ENCODE data around the gene CCR7.

Gene CCR7

DNA sequence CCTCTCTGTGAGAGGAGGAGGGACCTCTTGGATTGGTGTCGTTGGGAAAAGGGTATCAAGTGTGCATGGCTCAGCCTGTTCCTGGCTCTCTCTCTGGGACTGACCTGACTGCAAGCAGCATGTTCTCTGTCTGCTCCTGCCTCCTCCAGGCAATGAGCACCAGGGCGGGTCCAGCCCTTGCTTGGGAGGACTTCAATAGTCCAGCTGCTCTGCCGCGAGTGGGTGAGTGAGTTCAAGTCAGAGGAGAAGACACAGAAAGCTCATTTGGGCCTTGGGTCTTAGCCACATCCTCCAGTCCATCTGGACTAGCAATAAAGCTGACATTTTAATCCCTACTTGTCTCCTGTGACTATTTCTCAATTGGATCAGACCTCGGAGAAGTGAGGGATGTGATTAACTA, 38.6 kb downstream of the CCR7 start:
- TF ChIP-seq, protein P1, sequence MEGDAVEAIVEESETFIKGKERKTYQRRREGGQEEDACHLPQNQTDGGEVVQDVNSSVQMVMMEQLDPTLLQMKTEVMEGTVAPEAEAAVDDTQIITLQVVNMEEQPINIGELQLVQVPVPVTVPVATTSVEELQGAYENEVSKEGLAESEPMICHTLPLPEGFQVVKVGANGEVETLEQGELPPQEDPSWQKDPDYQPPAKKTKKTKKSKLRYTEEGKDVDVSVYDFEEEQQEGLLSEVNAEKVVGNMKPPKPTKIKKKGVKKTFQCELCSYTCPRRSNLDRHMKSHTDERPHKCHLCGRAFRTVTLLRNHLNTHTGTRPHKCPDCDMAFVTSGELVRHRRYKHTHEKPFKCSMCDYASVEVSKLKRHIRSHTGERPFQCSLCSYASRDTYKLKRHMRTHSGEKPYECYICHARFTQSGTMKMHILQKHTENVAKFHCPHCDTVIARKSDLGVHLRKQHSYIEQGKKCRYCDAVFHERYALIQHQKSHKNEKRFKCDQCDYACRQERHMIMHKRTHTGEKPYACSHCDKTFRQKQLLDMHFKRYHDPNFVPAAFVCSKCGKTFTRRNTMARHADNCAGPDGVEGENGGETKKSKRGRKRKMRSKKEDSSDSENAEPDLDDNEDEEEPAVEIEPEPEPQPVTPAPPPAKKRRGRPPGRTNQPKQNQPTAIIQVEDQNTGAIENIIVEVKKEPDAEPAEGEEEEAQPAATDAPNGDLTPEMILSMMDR (conservative IDR thresholded peaks at IDR 0.05): no peak
- TF ChIP-seq ZFX (IDR thresholded peaks at IDR 0.05): no peak
- no peak overlapping the region for H3K27ac ChIP-seq

DNA sequence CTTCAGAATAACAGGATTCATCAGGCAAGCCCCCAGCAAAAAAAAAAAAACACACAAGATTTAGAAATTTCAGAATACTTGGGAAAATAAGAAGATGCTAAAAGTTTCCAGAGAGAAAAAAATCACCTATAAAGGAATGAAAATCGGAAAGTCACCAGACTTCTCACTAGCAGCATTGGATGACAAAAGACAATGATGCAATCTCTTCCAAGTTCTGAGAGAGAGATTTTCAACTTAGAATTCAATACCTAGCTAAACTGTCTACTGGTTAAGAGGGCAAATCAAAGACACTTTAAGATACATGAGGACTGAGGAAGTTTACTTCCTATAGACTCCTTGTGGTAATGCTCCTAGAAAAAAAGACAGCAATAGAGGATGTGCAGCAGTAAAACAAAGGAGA, 40.0 kb downstream of the CCR7 start:
- H3K27ac ChIP-seq: no peak overlapping the region
- TF ChIP-seq, protein P1 (conservative IDR thresholded peaks at IDR 0.05): no peak
- TF ChIP-seq ZFX (IDR thresholded peaks at IDR 0.05): no peak

DNA sequence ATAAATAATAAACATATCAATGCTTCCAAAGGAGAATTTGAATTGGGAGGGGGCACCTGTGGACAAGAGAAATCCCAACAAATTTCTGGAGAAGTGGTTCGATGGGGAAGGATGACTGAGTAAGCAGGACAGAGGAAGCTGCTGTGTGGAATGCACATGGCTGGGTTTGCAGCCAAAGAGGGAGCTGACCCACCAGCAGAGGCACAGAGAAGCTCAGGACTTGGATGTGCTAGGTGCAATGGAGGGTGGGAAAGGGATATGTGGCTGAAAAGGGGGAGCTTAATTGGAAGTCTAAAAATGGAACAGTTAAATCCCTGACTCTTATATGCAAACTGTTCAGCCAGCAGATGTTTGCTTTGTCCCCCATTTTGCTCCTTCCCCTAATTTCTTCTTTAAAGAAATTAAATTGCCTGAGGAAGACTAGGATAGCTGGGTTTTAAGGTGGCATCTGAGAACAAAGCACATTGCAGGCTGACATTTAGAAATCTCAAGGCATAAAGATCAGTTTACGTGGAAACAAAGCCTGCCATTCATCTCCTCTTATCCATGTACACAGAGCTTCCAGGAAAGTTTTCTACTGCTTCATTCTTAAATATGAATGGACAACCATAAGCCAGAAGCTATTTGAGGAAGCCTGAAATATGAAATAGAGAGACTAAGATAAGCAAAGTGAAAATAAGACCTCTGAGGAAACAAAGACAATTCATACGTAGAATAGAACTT, 40.9 kb downstream of the CCR7 start:
- H3K27ac ChIP-seq: no peak overlapping the region
- TF ChIP-seq, protein P1 (conservative IDR thresholded peaks at IDR 0.05): no peak
- TF ChIP-seq ZFX (IDR thresholded peaks at IDR 0.05): no peak

DNA sequence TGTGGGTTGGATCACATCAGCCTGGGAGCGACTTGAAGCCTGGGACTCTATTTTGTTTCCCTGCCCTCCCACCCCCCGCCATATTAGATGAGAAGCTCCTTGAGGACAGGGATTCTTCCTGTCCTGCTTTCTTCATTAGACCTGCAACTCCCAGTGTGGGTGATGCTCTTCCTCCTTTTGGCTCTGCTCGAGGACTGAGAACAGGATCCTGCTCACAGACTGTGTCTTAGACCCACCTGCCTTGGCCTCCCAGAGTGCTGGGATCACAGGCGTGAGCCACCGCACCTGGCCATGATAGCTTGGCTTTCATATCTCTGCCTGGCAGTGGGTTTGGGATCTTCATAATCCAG, 42.3 kb downstream of the CCR7 start:
- TF ChIP-seq ZFX (IDR thresholded peaks at IDR 0.05): no peak
- TF ChIP-seq, protein P1 (conservative IDR thresholded peaks at IDR 0.05): no peak

DNA sequence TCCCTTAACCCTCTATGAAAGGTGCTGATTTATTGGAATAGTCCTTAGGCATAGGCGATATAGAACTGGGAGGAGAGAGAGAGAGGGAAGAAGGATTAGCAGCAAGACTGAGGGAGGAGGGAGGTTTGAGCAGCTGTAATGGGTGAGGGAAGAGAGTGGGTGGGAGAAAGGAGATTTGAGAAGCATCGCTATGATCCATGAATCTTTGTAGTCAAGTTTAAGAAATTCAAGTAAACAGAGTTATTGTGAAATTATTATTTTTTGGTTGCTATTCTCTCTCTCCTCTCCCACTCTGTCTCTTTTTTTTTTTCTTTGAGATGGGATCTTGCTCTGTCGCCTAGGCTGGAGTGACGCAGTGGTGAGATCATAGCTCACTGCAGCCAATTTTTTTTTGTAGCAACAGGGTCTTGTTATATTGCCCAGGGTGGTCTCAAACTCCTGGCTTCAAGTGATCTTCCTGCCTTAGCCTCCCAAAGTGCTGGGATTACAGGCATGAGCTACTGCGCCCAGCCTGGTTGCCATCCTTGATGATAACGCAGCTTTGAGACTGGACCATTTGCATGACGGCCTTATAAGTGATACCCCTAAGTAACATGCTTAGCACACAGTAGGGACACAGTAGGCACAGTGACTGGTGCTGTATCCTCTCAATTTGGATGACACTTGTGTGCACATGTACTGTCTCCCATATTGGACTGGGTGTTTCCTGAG, 42.9 kb downstream of the CCR7 start:
- H3K27ac ChIP-seq: no peak overlapping the region
- no peak for TF ChIP-seq ZFX (IDR thresholded peaks at IDR 0.05)
- TF ChIP-seq, protein P1 (conservative IDR thresholded peaks at IDR 0.05): no peak

More for the DNA sequence above, 42.3 kb downstream of the CCR7 start:
- H3K27ac ChIP-seq: no peak overlapping the region

DNA sequence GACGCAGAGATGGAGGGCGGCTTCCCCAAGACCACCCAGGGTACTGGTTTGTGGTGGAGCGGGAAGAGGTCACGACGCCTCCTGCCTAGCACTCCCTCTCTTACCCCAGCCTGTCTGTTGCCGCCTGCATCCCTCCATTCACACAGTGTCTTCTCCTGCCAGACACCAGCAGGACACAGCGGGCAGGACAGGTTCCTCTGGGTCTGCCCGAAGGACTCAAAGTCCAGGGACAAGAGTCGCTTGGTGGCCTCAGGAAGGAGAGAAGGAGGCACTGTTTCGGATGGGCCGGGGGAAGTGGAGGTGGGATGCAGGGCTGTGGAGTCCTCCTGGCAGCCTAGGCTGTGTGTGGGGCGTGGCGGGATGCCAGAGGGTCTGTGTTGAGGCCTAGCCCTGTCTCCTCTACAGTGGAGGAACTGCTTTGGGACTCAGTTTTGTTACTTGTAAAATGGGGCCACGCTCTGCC, 44.2 kb downstream of the CCR7 start:
- TF ChIP-seq, protein P1 (conservative IDR thresholded peaks at IDR 0.05): no peak
- H3K27ac ChIP-seq: no peak overlapping the region

DNA sequence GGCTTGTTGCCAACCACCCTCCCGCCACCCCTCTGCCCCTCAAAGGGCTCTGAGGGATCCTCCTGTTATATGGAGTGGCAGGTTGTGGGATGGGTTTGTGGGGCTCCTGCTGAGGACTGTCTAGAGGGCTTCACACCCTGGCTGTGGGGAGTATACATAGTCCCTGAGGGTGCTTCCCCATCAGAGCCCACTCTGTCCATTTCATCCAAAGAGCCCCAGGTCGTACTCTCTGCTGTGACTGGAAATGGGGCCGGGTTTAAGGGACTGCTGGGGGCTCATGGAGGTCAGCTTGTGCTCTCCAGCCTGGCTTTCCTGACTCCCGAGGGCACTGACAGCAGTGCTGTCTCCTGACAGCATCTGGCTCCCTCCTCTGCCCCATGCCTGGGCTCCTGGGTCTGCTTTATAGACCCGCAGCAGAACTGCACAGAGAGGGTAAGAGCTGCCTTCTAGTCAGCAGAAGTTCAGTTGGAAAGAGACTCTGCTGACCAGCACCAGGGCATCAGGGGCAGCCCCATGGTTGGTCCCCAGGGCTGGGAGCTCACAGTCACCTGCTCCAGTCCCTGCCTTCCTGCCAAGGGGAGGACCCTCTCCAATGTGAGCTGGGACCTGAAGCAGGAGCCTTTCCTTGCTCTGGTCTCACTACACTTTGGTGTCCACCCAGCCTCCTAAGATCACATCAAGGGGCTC, 46.0 kb downstream of the CCR7 start:
- no peak overlapping the region for H3K27ac ChIP-seq
- TF ChIP-seq ZFX (IDR thresholded peaks at IDR 0.05): no peak
- TF ChIP-seq, protein P1 (conservative IDR thresholded peaks at IDR 0.05): no peak
